Muscle of back (tissue), 11 donors: ENCODE data around the gene ZNG1F. TPM values are rescaled to one million over a fixed set of nuclear protein-coding genes. Genes with fewer than 3 reads are reported as not detected.
"Not testable (repeated sequence)": the region's sequence is repeated elsewhere in the genome, so short reads cannot be mapped to it uniquely, and the experiment has no call there.

Experiments
- DNase-seq, 3 donors: peaks; one replicate each; pipeline versions ENCODE4 v3.0.0 to v3.0.0-alpha.2; 2013
- polyA plus RNA-seq, 10 donors: library from polyadenylated mRNA; unstranded; fragments of 120-200 nt; gene quantifications; one replicate each; pipeline ENCODE4 v1.2.1, GENCODE V29; 2013; ENCODE audit not compliant: insufficient read length in 10 of 10

ZNG1F gene
- polyA plus RNA-seq, 10 donors = 3.2 to 11.7 (median 6.5) TPM

GRCh38 chr9:41124250-41125108 lies 64.6 kb downstream of the ZNG1F start:
- DNase-seq = not testable (repeated sequence)

- DNase-seq = not testable (repeated sequence)
Observed at GRCh38 chr9:41123812-41124211, 65.3 kb downstream of the ZNG1F start.

- not testable (repeated sequence) for DNase-seq
Observed at GRCh38 chr9:41123396-41123795, 65.7 kb downstream of the ZNG1F start.

- not testable (repeated sequence) for DNase-seq
Observed at GRCh38 chr9:41120696-41121095, 68.4 kb downstream of the ZNG1F start.

GRCh38 chr9:41119719-41120118 lies 69.4 kb downstream of the ZNG1F start:
- DNase-seq = not testable (repeated sequence)

GRCh38 chr9:41119311-41119710 lies 69.8 kb downstream of the ZNG1F start:
- DNase-seq = not testable (repeated sequence)

- DNase-seq = not testable (repeated sequence)
Observed at GRCh38 chr9:41113348-41113747, 75.8 kb downstream of the ZNG1F start.

GRCh38 chr9:41111414-41111813 lies 77.7 kb downstream of the ZNG1F start:
- DNase-seq = not testable (repeated sequence)

- DNase-seq = not testable (repeated sequence)
Observed at GRCh38 chr9:41110913-41111312, 78.2 kb downstream of the ZNG1F start.

GRCh38 chr9:41109253-41109652 lies 79.9 kb downstream of the ZNG1F start:
- not testable (repeated sequence) for DNase-seq

GRCh38 chr9:41108816-41109215 lies 80.3 kb downstream of the ZNG1F start:
- not testable (repeated sequence) for DNase-seq

GRCh38 chr9:41106472-41107116 lies 82.5 kb downstream of the ZNG1F start:
- DNase-seq = not testable (repeated sequence)

GRCh38 chr9:41105557-41106253 lies 83.4 kb downstream of the ZNG1F start:
- DNase-seq = not testable (repeated sequence)

GRCh38 chr9:41104542-41104941 lies 84.6 kb downstream of the ZNG1F start:
- DNase-seq = not testable (repeated sequence)

GRCh38 chr9:41100508-41100907 lies 88.6 kb downstream of the ZNG1F start:
- DNase-seq = not testable (repeated sequence)

- DNase-seq = not testable (repeated sequence)
Observed at GRCh38 chr9:41098759-41099158, 90.4 kb downstream of the ZNG1F start.

- not testable (repeated sequence) for DNase-seq
Observed at GRCh38 chr9:41095060-41095459, 94.1 kb downstream of the ZNG1F start.

- peak in 1 of 3 donors; percentile 7 for DNase-seq
Observed at GRCh38 chr9:41094010-41094773, 94.9 kb downstream of the ZNG1F start.

- not testable (repeated sequence) for DNase-seq
Observed at GRCh38 chr9:41090922-41091321, 98.2 kb downstream of the ZNG1F start.

- DNase-seq = not testable (repeated sequence)
Observed at GRCh38 chr9:41090386-41090785, 98.7 kb downstream of the ZNG1F start.

GRCh38 chr9:41088450-41089059 lies 100.6 kb downstream of the ZNG1F start:
- DNase-seq = not testable (repeated sequence)
